GM04503 (cell line): ENCODE measurements around the gene SLC16A11.
"Not testable (repeated sequence)": the region's sequence is repeated elsewhere in the genome, so short reads cannot be mapped to it uniquely, and the experiment has no call there.

ENCODE experiments used
- DNase-seq: peaks from one replicate; pipeline ENCODE4 v3.0.0-alpha.2; 2012; ENCODE audit warnings: low read depth

Gene SLC16A11

GRCh38 chr17:7043497-7044198 is at the start of gene SLC16A11:
Gene SLC16A11, minus strand, starts transcription at chr17:7044092. Its CDS starts 579 bp downstream, at chr17:7043513.
- DNase-seq, result no peak

GRCh38 chr17:7091311-7092005 is 47.6 kb upstream of the SLC16A11 start:
- not testable (repeated sequence) for DNase-seq

GRCh38 chr17:7089570-7089969 is 45.7 kb upstream of the SLC16A11 start:
- DNase-seq, result not testable (repeated sequence)

GRCh38 chr17:7088442-7088841 is 44.5 kb upstream of the SLC16A11 start:
- DNase-seq, result not testable (repeated sequence)

- no peak for DNase-seq
These were observed 40.2 kb upstream of the SLC16A11 start for GRCh38 chr17:7084088-7084487.

GRCh38 chr17:7083592-7083991 is 39.7 kb upstream of the SLC16A11 start:
- DNase-seq, result no peak

GRCh38 chr17:7081341-7082062 is 37.6 kb upstream of the SLC16A11 start:
- no peak for DNase-seq

- no peak for DNase-seq
These were observed 36.7 kb upstream of the SLC16A11 start for GRCh38 chr17:7080456-7081041.

- DNase-seq, result no peak
These were observed 35.9 kb upstream of the SLC16A11 start, which contains the start of gene CLEC10A for GRCh38 chr17:7079581-7080455. Gene CLEC10A, minus strand, starts transcription at chr17:7080251. Its CDS starts 1,439 bp downstream, at chr17:7078812.

- no peak for DNase-seq
These were observed 34.8 kb upstream of the SLC16A11 start for GRCh38 chr17:7078711-7079110.

- no peak for DNase-seq
These were observed 34.1 kb upstream of the SLC16A11 start for GRCh38 chr17:7077911-7078546.

- no peak for DNase-seq
These were observed 31.0 kb upstream of the SLC16A11 start for GRCh38 chr17:7074931-7075330.

GRCh38 chr17:7072406-7072805 is 28.5 kb upstream of the SLC16A11 start:
- DNase-seq, result no peak

GRCh38 chr17:7070712-7071111 is 26.8 kb upstream of the SLC16A11 start:
- DNase-seq, result no peak

GRCh38 chr17:7068268-7068667 is 24.4 kb upstream of the SLC16A11 start:
- DNase-seq, result no peak

GRCh38 chr17:7067198-7067597 is 23.3 kb upstream of the SLC16A11 start:
- DNase-seq, result no peak

- no peak for DNase-seq
These were observed 20.4 kb upstream of the SLC16A11 start for GRCh38 chr17:7064261-7064660.

- no peak for DNase-seq
These were observed 19.7 kb upstream of the SLC16A11 start for GRCh38 chr17:7063518-7064094.

- DNase-seq, result no peak
These were observed 16.4 kb upstream of the SLC16A11 start for GRCh38 chr17:7060165-7060891.
